ENCODE data around the gene HSD17B8. TPM values are rescaled to one million over a fixed set of nuclear protein-coding genes. Genes with fewer than 3 reads are reported as not detected.

Gene HSD17B8
- total RNA-seq, 1 experiment from 2014 or later: 22.0 TPM

DNA sequence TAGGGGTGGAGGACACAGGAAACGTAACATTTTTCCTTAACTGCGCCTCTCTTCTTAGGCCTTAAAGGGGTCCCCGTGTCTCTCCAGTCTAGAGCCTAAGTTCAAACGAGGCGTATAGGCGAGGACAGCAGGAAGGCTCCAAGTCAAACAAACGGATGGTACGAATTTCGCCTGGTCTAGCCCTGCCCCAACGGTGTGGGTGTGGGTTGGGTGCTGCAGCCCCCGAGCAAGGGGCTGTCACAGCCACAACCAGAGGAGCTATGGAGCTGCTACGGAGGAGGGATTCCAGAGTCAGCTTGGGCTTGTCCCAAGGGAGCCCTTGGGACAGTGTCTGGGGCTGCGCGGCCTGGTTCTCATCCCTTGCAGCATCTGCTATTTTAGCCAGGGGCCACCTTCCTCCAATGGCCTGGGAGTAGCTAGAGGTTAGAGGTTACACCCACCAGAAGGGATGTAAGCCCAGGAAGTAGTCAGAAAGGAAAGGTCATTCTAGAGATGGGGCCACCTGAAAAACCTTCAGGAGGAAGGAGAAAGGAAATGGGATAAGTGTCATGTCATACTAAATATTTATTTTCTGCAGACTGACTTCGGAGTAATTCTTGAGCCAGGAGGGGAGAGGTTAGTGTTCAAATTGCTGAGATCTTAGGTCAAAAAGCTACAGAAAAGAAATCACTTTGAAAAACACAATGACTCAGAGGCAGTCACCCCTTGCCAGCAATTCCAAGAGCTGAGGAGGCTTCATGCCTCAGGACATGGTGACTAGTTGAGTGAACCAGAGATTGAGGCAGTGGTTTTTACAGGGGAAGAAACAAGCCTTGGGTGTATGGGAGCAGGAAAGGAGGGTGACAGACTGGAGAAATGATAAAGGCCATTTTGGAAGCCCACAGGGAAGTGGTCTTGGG, 45.5 kb downstream of the HSD17B8 start:
- H2AFZ ChIP-seq (ENCODE audit: low read depth, low read length, poor library complexity, severe bottlenecking): no peak overlapping the region
- peak overlapping the region; percentile 74 to 85 for H3K4me3 ChIP-seq (replicated peaks in 1 of 2; ENCODE audit: low read depth in 1 of 2, low read length in 2 of 2)
- POLR2A ChIA-PET: interaction anchor here (0.6 to 4.0 kb wide), 9 partner anchors 8 to 278 kb away, joined by 3 to 24 read pairs (median 5); partner anchors contain the start of genes B3GALT4, RPS18 and VPS52
- H3K27me3 ChIP-seq (ENCODE audit: insufficient read depth, low read length): no peaks in the 10 kb centered on the region
- TSS peak; percentile 75 for BruUV-seq (replicated peaks)
- peaks cover 16 to 38% of the 10 kb centered on the region in 2 experiments for H3K4me1 ChIP-seq (ENCODE audit: control insufficient read depth in 1 of 2, insufficient read depth in 2 of 2, low read length in 2 of 2)
- peak overlapping the region; percentile 99 for H3K4me2 ChIP-seq (ENCODE audit: low read length)
- no peaks in the 10 kb centered on the region for H3K9me3 ChIP-seq (ENCODE audit: control insufficient read depth in 1 of 2, insufficient read depth in 1 of 2, low read depth in 1 of 2, low read length in 2 of 2)
- no peaks in the 10 kb centered on the region for H4K20me1 ChIP-seq (ENCODE audit: insufficient read depth)
- no peaks in the 10 kb centered on the region for H3K9me2 ChIP-seq (ENCODE audit: insufficient read depth)
- H3K79me2 ChIP-seq (ENCODE audit: insufficient read depth, low read length): no peaks in the 10 kb centered on the region
- RAD21 ChIA-PET (ENCODE audit: low non-redundant PET in 1 of 2, low total read pairs in 2 of 2, uncharacterized antibody in 2 of 2, unreplicated experiment in 2 of 2): no interaction called here
- ATAC-seq (peak; percentile 2; the same call in 1 of the 2 replicates), DNase-seq (ENCODE audit: low read depth, low spot score) (no peak)
- intact Hi-C loops (cut with micrococcal nuclease): loop anchor here (1.0 to 2.0 kb wide), 4 partner anchors 45 to 250 kb away; partner anchors contain the start of genes HSD17B8, RXRB and SLC39A7
- CTCF ChIA-PET: interaction anchor here (0.7 to 4.3 kb wide), 9 partner anchors 11 to 235 kb away, joined by 3 to 49 read pairs (median 10); no protein-coding TSS in a partner anchor
- H3K9ac ChIP-seq (ENCODE audit: low read length): peak overlapping the region; percentile 88
- H3K27ac ChIP-seq (ENCODE audit: low read depth, low read length): peak overlapping the region; percentile 90
- no peak for TF ChIP-seq SIN3A (IDR thresholded peaks at IDR 0.05; ENCODE audit: low read depth)
- no peak for TF ChIP-seq POLR2A (IDR thresholded peaks at IDR 0.05; ENCODE audit: borderline replicate concordance, extremely low read depth, insufficient read depth, insufficient read length)
- no peak for TF ChIP-seq CTCF (IDR thresholded peaks at IDR 0.05 in 2 of 3, conservative IDR thresholded peaks at IDR 0.05 in 1 of 3; ENCODE audit: borderline replicate concordance in 1 of 3, insufficient read depth in 1 of 3, low read depth in 2 of 3, low read length in 2 of 3)
- TF ChIP-seq ZBTB33 (IDR thresholded peaks at IDR 0.05; ENCODE audit: extremely low read depth, insufficient replicate concordance, low read length): no peak
- TF ChIP-seq, protein P1, sequence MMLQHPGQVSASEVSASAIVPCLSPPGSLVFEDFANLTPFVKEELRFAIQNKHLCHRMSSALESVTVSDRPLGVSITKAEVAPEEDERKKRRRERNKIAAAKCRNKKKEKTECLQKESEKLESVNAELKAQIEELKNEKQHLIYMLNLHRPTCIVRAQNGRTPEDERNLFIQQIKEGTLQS (IDR thresholded peaks at IDR 0.05): no peak
- no peak for TF ChIP-seq MAX (IDR thresholded peaks at IDR 0.05)
- TF ChIP-seq POLR2AphosphoS5 (IDR thresholded peaks at IDR 0.05; ENCODE audit: low read depth, low read length): no peak
- no peak for TF ChIP-seq REST (IDR thresholded peaks at IDR 0.05; ENCODE audit: low read depth)
- no peak for TF ChIP-seq ZNF274 (IDR thresholded peaks at IDR 0.05; ENCODE audit: low read depth, low read length)
- TF ChIP-seq RAD21 (IDR thresholded peaks at IDR 0.05; ENCODE audit: low read depth): no peak
- no peak for TF ChIP-seq EZH2 (IDR thresholded peaks at IDR 0.05)
- TF ChIP-seq TCF7L2 (IDR thresholded peaks at IDR 0.05; ENCODE audit: borderline replicate concordance, extremely low read depth, insufficient read depth, insufficient read length): no peak
- H3K36me3 ChIP-seq (ENCODE audit: control insufficient read depth in 1 of 2, insufficient read depth in 2 of 2, low read length in 2 of 2): no peaks in the 10 kb centered on the region

All from HCT116 (cell line).